ENCODE results near the gene MDFIC.

The MDFIC gene

DNA sequence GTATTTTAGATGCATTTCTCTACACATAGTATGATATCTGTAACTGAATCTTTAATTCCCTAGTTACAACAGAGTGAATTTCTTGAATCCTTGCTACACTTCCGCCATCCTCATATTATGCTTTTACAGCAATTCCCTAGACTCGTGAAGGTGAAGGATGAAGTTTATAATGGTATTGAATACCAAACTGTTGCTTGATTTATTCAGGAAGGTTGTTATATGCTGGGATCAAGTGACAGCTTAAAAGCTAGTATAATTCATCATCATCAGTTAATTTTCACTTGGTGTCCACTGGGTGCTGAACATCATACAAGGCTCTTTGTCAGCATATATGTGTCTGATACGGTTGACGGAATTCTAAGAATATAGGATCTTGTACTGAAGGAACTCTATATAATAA is 47.2 kb downstream of the MDFIC start:
- Histone ChIP-seq H3K4me1 (ENCODE audit: control insufficient read depth, insufficient read depth, low read length) (no peaks in the 10 kb centered on the region), H3K9ac (ENCODE audit: low read length) (no peak overlapping the region), H3K4me3 (ENCODE audit: low read length) (no peak overlapping the region), H3K36me3 (ENCODE audit: control insufficient read depth, insufficient read depth, low read length) (no peaks in the 10 kb centered on the region), H3K27me3 (ENCODE audit: control insufficient read depth, insufficient read depth, low read length) (no peaks in the 10 kb centered on the region), H3K27ac (ENCODE audit: low read depth, low read length) (no peak overlapping the region)

DNA sequence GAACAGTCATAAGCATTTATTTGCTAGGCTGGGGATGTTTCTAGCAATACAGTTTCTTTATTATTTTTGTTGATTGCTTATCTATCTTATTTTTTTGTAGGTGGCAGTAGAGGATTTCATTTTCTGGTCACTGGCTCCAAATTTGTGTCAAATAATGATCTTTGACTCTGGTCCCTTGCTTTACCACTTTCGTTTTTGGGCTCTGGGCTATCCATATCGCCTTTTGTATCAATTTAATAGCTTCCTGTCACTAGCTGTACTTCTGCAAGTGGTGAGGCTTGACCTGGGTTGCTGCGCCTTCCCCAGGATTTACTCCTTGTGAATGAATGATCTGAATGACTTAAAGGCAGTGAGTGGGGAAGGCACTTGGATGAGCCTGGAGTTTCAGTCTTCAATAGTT is 48.4 kb downstream of the MDFIC start:
- no peaks in the 10 kb centered on the region for H3K36me3 ChIP-seq (ENCODE audit: control insufficient read depth, insufficient read depth, low read length)
- H3K27me3 ChIP-seq (ENCODE audit: control insufficient read depth, insufficient read depth, low read length): no peaks in the 10 kb centered on the region
- H3K27ac ChIP-seq (ENCODE audit: low read depth, low read length): no peak overlapping the region
- H3K4me1 ChIP-seq (ENCODE audit: control insufficient read depth, insufficient read depth, low read length): no peaks in the 10 kb centered on the region
- H3K4me3 ChIP-seq (ENCODE audit: low read length): no peak overlapping the region
- H3K9ac ChIP-seq (ENCODE audit: low read length): no peak overlapping the region

- no peaks in the 10 kb centered on the region for H3K4me1 ChIP-seq (ENCODE audit: control insufficient read depth, insufficient read depth, low read length)
- H3K36me3 ChIP-seq (ENCODE audit: control insufficient read depth, insufficient read depth, low read length): no peaks in the 10 kb centered on the region
- no peak overlapping the region for H3K4me3 ChIP-seq (ENCODE audit: low read length)
- H3K27me3 ChIP-seq (ENCODE audit: control insufficient read depth, insufficient read depth, low read length): no peaks in the 10 kb centered on the region
- no peak overlapping the region for H3K9ac ChIP-seq (ENCODE audit: low read length)
- H3K27ac ChIP-seq (ENCODE audit: low read depth, low read length): no peak overlapping the region
Observed at GRCh38 chr7:114970732-114971131, 48.8 kb downstream of the MDFIC start.

- H3K27ac ChIP-seq (ENCODE audit: low read depth, low read length): no peak overlapping the region
- no peak overlapping the region for H3K4me3 ChIP-seq (ENCODE audit: low read length)
- no peak overlapping the region for H3K9ac ChIP-seq (ENCODE audit: low read length)
- no peaks in the 10 kb centered on the region for H3K36me3 ChIP-seq (ENCODE audit: control insufficient read depth, insufficient read depth, low read length)
- H3K27me3 ChIP-seq (ENCODE audit: control insufficient read depth, insufficient read depth, low read length): no peaks in the 10 kb centered on the region
- no peaks in the 10 kb centered on the region for H3K4me1 ChIP-seq (ENCODE audit: control insufficient read depth, insufficient read depth, low read length)
Observed at GRCh38 chr7:114972567-114972966, 50.7 kb downstream of the MDFIC start.

- no peak overlapping the region for H3K9ac ChIP-seq (ENCODE audit: low read length)
Observed at GRCh38 chr7:114973147-114973546, 51.3 kb downstream of the MDFIC start.

DNA sequence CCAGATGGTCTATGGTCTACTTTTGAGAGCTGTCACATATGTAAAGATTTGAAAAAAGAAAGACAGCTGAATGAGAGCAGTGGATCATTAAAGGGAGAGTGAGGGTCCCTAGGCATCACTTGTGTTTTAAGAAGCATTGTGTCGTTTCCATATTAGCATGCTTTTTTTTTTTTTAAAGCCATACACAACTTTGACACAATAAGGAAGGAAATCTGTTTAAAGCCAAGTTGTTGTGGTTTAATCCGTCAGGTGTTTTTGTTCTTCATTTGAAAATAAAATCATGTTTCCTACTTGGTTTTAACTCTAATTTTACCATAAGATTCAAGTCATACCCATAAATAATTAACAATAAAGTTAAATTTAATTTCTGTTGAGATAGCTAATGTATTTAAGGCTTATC is 53.5 kb downstream of the MDFIC start:
- H3K4me3 ChIP-seq (ENCODE audit: low read length): no peak overlapping the region
- H3K27me3 ChIP-seq (ENCODE audit: control insufficient read depth, insufficient read depth, low read length): no peaks in the 10 kb centered on the region
- no peaks in the 10 kb centered on the region for H3K36me3 ChIP-seq (ENCODE audit: control insufficient read depth, insufficient read depth, low read length)
- no peak overlapping the region for H3K27ac ChIP-seq (ENCODE audit: low read depth, low read length)
- H3K4me1 ChIP-seq (ENCODE audit: control insufficient read depth, insufficient read depth, low read length): no peaks in the 10 kb centered on the region
- H3K9ac ChIP-seq (ENCODE audit: low read length): no peak overlapping the region

More at GRCh38 chr7:114973147-114973546, 51.3 kb downstream of the MDFIC start:
- H3K27me3 ChIP-seq (ENCODE audit: control insufficient read depth, insufficient read depth, low read length): no peaks in the 10 kb centered on the region
- H3K27ac ChIP-seq (ENCODE audit: low read depth, low read length): no peak overlapping the region
- H3K36me3 ChIP-seq (ENCODE audit: control insufficient read depth, insufficient read depth, low read length): no peaks in the 10 kb centered on the region
- H3K4me3 ChIP-seq (ENCODE audit: low read length): no peak overlapping the region
- H3K4me1 ChIP-seq (ENCODE audit: control insufficient read depth, insufficient read depth, low read length): no peaks in the 10 kb centered on the region

DNA sequence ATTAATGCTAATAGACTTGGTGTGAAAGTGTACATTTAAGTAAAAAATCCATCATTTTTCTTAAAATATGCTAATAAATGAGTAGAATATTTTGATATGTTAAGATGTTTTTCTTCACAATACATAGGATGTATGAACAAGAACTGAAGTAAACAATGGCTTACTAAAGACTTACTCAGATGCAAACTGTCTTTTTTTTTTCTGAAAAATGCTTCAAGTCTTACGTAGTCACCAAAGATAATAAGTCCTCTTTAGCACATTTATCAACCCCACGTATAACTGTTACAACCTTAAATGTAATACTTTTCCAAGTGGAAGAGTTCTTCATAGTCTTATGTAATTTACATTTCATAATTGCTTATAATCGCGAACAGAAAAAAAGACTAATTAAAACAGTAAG is 54.8 kb downstream of the MDFIC start:
- no peak overlapping the region for H3K4me3 ChIP-seq (ENCODE audit: low read length)
- no peak overlapping the region for H3K27ac ChIP-seq (ENCODE audit: low read depth, low read length)
- no peak overlapping the region for H3K9ac ChIP-seq (ENCODE audit: low read length)
- H3K27me3 ChIP-seq (ENCODE audit: control insufficient read depth, insufficient read depth, low read length): no peaks in the 10 kb centered on the region
- no peaks in the 10 kb centered on the region for H3K36me3 ChIP-seq (ENCODE audit: control insufficient read depth, insufficient read depth, low read length)
- no peaks in the 10 kb centered on the region for H3K4me1 ChIP-seq (ENCODE audit: control insufficient read depth, insufficient read depth, low read length)

- Histone ChIP-seq H3K9ac (ENCODE audit: low read length) (no peak overlapping the region), H3K36me3 (ENCODE audit: control insufficient read depth, insufficient read depth, low read length) (no peaks in the 10 kb centered on the region), H3K4me1 (ENCODE audit: control insufficient read depth, insufficient read depth, low read length) (no peaks in the 10 kb centered on the region), H3K27ac (ENCODE audit: low read depth, low read length) (no peak overlapping the region), H3K4me3 (ENCODE audit: low read length) (no peak overlapping the region), H3K27me3 (ENCODE audit: control insufficient read depth, insufficient read depth, low read length) (no peaks in the 10 kb centered on the region)
Observed at GRCh38 chr7:114977277-114977676, 55.4 kb downstream of the MDFIC start.

DNA sequence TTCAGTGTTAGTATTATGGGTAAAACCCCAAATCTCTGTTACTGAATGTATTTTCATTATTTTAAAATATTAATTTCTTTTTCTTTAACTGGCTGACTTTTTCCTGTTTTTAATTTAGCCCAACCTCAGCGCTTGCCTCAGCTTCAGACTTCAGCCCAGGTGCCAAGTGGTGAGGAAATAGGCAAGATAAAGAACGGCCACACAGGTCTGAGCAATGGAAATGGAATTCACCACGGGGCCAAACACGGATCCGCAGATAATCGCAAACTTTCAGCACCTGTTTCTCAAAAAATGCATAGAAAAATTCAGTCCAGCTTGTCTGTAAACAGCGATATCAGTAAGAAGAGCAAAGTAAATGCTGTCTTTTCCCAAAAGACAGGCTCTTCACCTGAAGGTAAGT is 57.5 kb downstream of the MDFIC start:
- Histone ChIP-seq H3K4me1 (ENCODE audit: control insufficient read depth, insufficient read depth, low read length) (no peaks in the 10 kb centered on the region), H3K27ac (ENCODE audit: low read depth, low read length) (no peak overlapping the region), H3K4me3 (ENCODE audit: low read length) (no peak overlapping the region), H3K9ac (ENCODE audit: low read length) (no peak overlapping the region), H3K36me3 (ENCODE audit: control insufficient read depth, insufficient read depth, low read length) (no peaks in the 10 kb centered on the region), H3K27me3 (ENCODE audit: control insufficient read depth, insufficient read depth, low read length) (no peaks in the 10 kb centered on the region)

DNA sequence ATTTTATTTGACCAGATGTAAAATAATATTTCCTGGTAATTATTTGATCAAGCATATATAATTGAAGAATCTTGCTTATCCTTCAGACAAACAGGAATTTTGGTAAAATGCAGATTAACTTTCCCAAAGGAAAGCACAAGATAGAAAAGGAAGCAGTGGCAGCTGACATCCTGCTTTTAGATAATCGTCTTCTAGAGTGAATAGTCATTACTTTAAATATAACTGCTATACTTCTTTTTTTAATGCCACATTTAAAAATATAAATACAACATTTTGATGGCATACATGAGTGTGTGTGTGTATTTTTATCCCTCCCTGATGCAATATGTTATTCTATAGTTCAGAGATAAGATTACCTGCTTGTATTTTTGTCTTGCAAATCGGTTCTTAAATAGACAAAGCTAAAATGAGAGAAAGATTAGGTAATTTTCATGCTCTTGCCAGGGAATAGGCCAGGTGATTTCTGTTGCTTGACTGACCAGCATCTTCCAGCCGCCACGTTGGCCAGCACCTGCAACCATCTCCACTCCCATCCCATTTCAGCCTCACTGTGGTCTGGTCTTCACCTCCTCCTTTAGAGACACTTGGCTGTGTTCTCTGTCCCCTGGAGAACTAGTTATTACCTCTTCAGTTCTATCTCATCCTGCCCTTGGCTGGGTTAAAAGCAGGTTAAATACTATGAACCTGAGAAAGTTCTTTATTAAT is 58.1 kb downstream of the MDFIC start:
- Histone ChIP-seq H3K9ac (ENCODE audit: low read length) (no peak overlapping the region), H3K4me3 (ENCODE audit: low read length) (no peak overlapping the region), H3K27ac (ENCODE audit: low read depth, low read length) (no peak overlapping the region), H3K4me1 (ENCODE audit: control insufficient read depth, insufficient read depth, low read length) (no peaks in the 10 kb centered on the region), H3K27me3 (ENCODE audit: control insufficient read depth, insufficient read depth, low read length) (no peaks in the 10 kb centered on the region), H3K36me3 (ENCODE audit: control insufficient read depth, insufficient read depth, low read length) (no peaks in the 10 kb centered on the region)

- Histone ChIP-seq H3K4me1 (ENCODE audit: control insufficient read depth, insufficient read depth, low read length) (no peaks in the 10 kb centered on the region), H3K27ac (ENCODE audit: low read depth, low read length) (no peak overlapping the region), H3K9ac (ENCODE audit: low read length) (no peak overlapping the region), H3K4me3 (ENCODE audit: low read length) (no peak overlapping the region), H3K27me3 (ENCODE audit: control insufficient read depth, insufficient read depth, low read length) (no peaks in the 10 kb centered on the region), H3K36me3 (ENCODE audit: control insufficient read depth, insufficient read depth, low read length) (no peaks in the 10 kb centered on the region)
Observed at GRCh38 chr7:114981323-114981722, 59.4 kb downstream of the MDFIC start.

DNA sequence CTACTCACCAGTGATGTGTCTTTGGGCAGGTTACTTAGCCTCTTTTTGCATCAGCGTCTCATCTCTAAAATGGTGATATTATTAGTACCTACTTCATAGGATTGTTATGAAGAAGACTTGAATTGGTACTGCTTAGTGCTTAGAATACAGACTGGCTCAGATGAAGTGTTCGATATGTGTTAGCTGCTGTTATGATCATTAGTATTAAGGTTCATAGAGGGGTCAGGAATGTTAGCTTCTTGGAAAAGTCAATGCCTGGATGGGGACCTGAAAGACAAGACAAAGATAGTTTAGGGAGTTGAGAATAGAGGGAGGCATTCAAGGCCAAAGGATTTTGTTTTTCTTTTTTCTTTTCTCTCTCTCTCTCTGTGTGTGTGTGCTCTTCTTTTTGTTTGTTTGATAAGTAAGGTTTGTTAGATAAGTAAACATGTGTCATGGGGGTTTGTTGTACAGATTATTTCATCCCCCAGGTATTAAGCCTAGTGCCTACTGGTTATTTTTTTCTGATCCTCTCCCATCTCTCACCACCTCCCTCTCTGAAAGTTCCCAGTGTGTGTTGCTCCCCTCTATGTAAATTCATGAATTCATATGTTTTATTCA is 63.3 kb downstream of the MDFIC start:
- H3K9ac ChIP-seq (ENCODE audit: low read length): no peak overlapping the region
- no peak overlapping the region for H3K27ac ChIP-seq (ENCODE audit: low read depth, low read length)
- no peaks in the 10 kb centered on the region for H3K36me3 ChIP-seq (ENCODE audit: control insufficient read depth, insufficient read depth, low read length)
- H3K4me1 ChIP-seq (ENCODE audit: control insufficient read depth, insufficient read depth, low read length): no peaks in the 10 kb centered on the region
- H3K4me3 ChIP-seq (ENCODE audit: low read length): no peak overlapping the region
- H3K27me3 ChIP-seq (ENCODE audit: control insufficient read depth, insufficient read depth, low read length): no peaks in the 10 kb centered on the region
